Suprapubic skin (tissue), 4 donors: ENCODE results near the gene LGALS4.
"Not testable (repeated sequence)": the region's sequence is repeated elsewhere in the genome, so short reads cannot be mapped to it uniquely, and the experiment has no call there.

Experiments used
- CTCF ChIP-seq, 2 donors: fragments of 200-600 bp in 1 of 2; fragments of 450-650 bp in 1 of 2; sonication (generic) in 1 of 2; IDR thresholded peaks; one replicate each; pipeline ENCODE4 v1.5.1; 2016 to 2019; ENCODE audit warnings: antibody characterized with exemption in 2 of 2, mild to moderate bottlenecking in 1 of 2, moderate library complexity in 1 of 2
- EP300 ChIP-seq: sonication (generic); formaldehyde crosslinking; IDR thresholded peaks from one replicate; pipeline ENCODE4 v1.6.1; 2017; ENCODE audit warnings: antibody characterized with exemption
- POLR2A ChIP-seq, 2 donors: fragments of 450-650 bp; IDR thresholded peaks; one replicate each; pipeline ENCODE4 v1.6.1; 2017; ENCODE audit warnings: antibody characterized with exemption in 2 of 2, mild to moderate bottlenecking in 2 of 2, moderate library complexity in 2 of 2
- POLR2AphosphoS5 ChIP-seq, 3 donors: sonication (generic); formaldehyde crosslinking; IDR thresholded peaks; one replicate each; pipeline ENCODE4 v1.6.1; 2017; ENCODE audit warnings: antibody characterized with exemption in 3 of 3

GRCh38 chr19:38754196-38754595 is 58.5 kb downstream of the LGALS4 start:
- not testable (repeated sequence) for TF ChIP-seq CTCF (IDR thresholded peaks at IDR 0.05); EP300; POLR2A (IDR thresholded peaks at IDR 0.05); POLR2AphosphoS5 (IDR thresholded peaks at IDR 0.05)
